PC-9 (cell line): ENCODE measurements around the gene XPNPEP1.

ENCODE experiments used
- EZH2 ChIP-seq: fragments of 200-600 bp; sonication (generic); IDR thresholded peaks from 2 replicates; pipeline ENCODE4 v1.8.0; 2017; ENCODE audit warnings: antibody characterized with exemption, low read depth
- TF ChIP-seq, protein P1 (sequence below): fragments of 200-600 bp; sonication (generic); conservative IDR thresholded peaks from 2 replicates; pipeline ENCODE4 v1.6.1; 2017; ENCODE audit warnings: mixed run types, antibody characterized with exemption, mild to moderate bottlenecking, moderate library complexity

DNA sequence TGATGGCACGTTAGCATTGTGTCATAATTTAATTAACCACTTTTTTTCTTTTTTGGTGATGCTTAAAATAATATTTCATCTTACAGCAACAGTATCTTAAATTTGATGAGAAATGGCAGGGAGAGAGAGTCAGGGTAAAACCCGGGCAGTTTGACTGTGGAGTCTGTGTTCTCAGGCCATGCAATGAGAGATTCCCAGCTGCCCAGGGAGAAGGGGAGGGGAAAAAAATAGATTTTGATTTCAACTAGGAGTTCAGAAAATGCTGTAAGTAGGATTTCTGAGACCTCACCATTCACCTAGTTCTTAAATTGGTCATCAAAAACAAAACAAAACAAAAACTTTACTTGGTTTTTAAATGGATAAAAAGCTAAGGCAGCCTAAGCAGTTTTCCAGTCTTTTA is 37.4 kb upstream of the XPNPEP1 start:
- TF ChIP-seq EZH2: no peak
- TF ChIP-seq, protein P1, sequence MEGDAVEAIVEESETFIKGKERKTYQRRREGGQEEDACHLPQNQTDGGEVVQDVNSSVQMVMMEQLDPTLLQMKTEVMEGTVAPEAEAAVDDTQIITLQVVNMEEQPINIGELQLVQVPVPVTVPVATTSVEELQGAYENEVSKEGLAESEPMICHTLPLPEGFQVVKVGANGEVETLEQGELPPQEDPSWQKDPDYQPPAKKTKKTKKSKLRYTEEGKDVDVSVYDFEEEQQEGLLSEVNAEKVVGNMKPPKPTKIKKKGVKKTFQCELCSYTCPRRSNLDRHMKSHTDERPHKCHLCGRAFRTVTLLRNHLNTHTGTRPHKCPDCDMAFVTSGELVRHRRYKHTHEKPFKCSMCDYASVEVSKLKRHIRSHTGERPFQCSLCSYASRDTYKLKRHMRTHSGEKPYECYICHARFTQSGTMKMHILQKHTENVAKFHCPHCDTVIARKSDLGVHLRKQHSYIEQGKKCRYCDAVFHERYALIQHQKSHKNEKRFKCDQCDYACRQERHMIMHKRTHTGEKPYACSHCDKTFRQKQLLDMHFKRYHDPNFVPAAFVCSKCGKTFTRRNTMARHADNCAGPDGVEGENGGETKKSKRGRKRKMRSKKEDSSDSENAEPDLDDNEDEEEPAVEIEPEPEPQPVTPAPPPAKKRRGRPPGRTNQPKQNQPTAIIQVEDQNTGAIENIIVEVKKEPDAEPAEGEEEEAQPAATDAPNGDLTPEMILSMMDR: no peak
